K562 (cell line): Measurements from ENCODE around the gene ANKRD13D. TPM values are rescaled to one million over a fixed set of nuclear protein-coding genes. Genes with fewer than 3 reads are reported as not detected.
A peak's percentile ranks its signal among the peaks of the same experiment; 100 is the strongest.

Experiments
- ATAC-seq: fragments of 200-7000 bp; cut with Tn5 transposase; 3 replicates; pipeline ENCODE4 v1.9.1; 2020; ENCODE audit warnings: moderate library complexity
- BruUV-seq: library from RNA; stranded (reverse); fragments of 400-500 nt; replicated peaks from 2 replicates; lab custom pipeline; 2021; lab: Mats Ljungman, UMichigan
- CTCF ChIA-PET: fragments of 300-600 bp; formaldehyde crosslinking; extraction: SDS; loops from one replicate; lab custom pipeline; 2021; ENCODE audit warnings: low intra/inter-chr PET ratio; lab: Yijun Ruan, JAX
- POLR2A ChIA-PET: fragments of 300-600, 350-650 bp; sonication (Branson Sonifier 250); formaldehyde crosslinking; extraction: SDS; loops from one replicate; lab custom pipeline; 2021; ENCODE audit warnings: antibody characterized with exemption, inconsistent platforms; lab: Yijun Ruan, JAX
- DNase-seq, 4 experiments: peaks; one replicate each; pipeline versions ENCODE4 v3.0.0 to v3.0.0-alpha.2; 2011 to 2018; ENCODE audit warnings: low spot score in 3 of 4, mixed read lengths in 3 of 4; ENCODE audit errors: extremely low read depth in 1 of 4
- FAIRE-seq: peaks from 2 replicates; lab custom pipeline; 2011; peaks lifted over from hg19 to GRCh38; lab: Jason Lieb, UNC
- H2AFZ ChIP-seq: 2 replicates; pipeline ENCODE4 v1.6.0; 2011; ENCODE audit warnings: low read depth, low read length, control low read depth, inconsistent platforms
- H3K27ac ChIP-seq: fragments of 200-600 bp; 3 replicates; pipeline ENCODE4 v1.8.0; 2011; ENCODE audit warnings: low read depth, mild to moderate bottlenecking, control low read depth, inconsistent platforms, low read length, moderate library complexity, mixed read lengths; ENCODE audit errors: extremely low read depth
- H3K27me3 ChIP-seq, 2 experiments: fragments of 300-600 bp in 1 of 2; 2 replicates in 1 of 2; 3 replicates in 1 of 2; pipeline versions ENCODE4 v1.6.0 to v1.8.0; 2011; ENCODE audit warnings: inconsistent platforms in 2 of 2, low read length in 2 of 2, mild to moderate bottlenecking in 1 of 2, mixed read lengths in 1 of 2, moderate library complexity in 1 of 2; ENCODE audit not compliant: control insufficient read depth in 2 of 2, insufficient read depth in 2 of 2
- H3K36me3 ChIP-seq: fragments of 300-600 bp; 3 replicates; pipeline ENCODE4 v1.8.0; 2011; ENCODE audit warnings: mild to moderate bottlenecking, low read length, inconsistent platforms; ENCODE audit not compliant: control insufficient read depth, insufficient read depth
- H3K4me1 ChIP-seq, 2 experiments: fragments of 200-600 bp in 1 of 2; replicated peaks in 1 of 2; 2 replicates in 1 of 2; 3 replicates in 1 of 2; pipeline versions ENCODE4 v1.5.1 to v1.8.0; 2011; ENCODE audit warnings: inconsistent platforms in 2 of 2, low read length in 2 of 2, mild to moderate bottlenecking in 1 of 2, mixed read lengths in 1 of 2, moderate library complexity in 1 of 2; ENCODE audit not compliant: control insufficient read depth in 2 of 2, insufficient read depth in 2 of 2
- H3K4me2 ChIP-seq: 2 replicates; pipeline ENCODE4 v1.6.1; 2011; ENCODE audit warnings: low read length, control low read depth, inconsistent platforms, mixed read lengths; ENCODE audit not compliant: insufficient read depth
- H3K4me3 ChIP-seq: fragments of 200-600 bp; sonication (generic), shearing (Covaris generic); 2 replicates; pipeline ENCODE4 v1.5.1; 2016; ENCODE audit warnings: control low read depth, inconsistent platforms
- H3K79me2 ChIP-seq: fragments of 200-600 bp; 3 replicates; pipeline ENCODE4 v1.8.0; 2011; ENCODE audit warnings: low read length, inconsistent platforms; ENCODE audit not compliant: control insufficient read depth, insufficient read depth
- H3K9ac ChIP-seq, 2 experiments: 2 replicates each; pipeline versions ENCODE4 v1.6.0 to v1.6.1; 2011; ENCODE audit warnings: low read depth in 2 of 2, low read length in 2 of 2, control low read depth in 1 of 2, inconsistent platforms in 1 of 2, mild to moderate bottlenecking in 1 of 2, mixed read lengths in 1 of 2; ENCODE audit not compliant: insufficient read depth in 1 of 2
- H3K9me1 ChIP-seq: one replicate; pipeline ENCODE4 v1.6.0; 2011; ENCODE audit warnings: inconsistent platforms, mild to moderate bottlenecking, low read length, moderate library complexity; ENCODE audit not compliant: control insufficient read depth, insufficient read depth
- H3K9me3 ChIP-seq: replicated peaks from 2 replicates; pipeline ENCODE4 v1.5.1; 2011; ENCODE audit warnings: low read depth, low read length, inconsistent platforms; ENCODE audit not compliant: control insufficient read depth, insufficient read depth
- H4K20me1 ChIP-seq: replicated peaks from 2 replicates; pipeline ENCODE4 v1.6.1; 2011; ENCODE audit warnings: low read length, inconsistent platforms, mixed read lengths; ENCODE audit not compliant: control insufficient read depth, insufficient read depth
- BCL6 ChIP-seq: fragments of 250-450 bp; sonication (Bioruptor Pico); IDR thresholded peaks from 2 replicates; pipeline ENCODE4 v1.4.0; 2020
- CBX2 ChIP-seq: fragments of 200-600 bp; sonication (generic); IDR thresholded peaks from one replicate; pipeline ENCODE4 v1.6.1; 2012; ENCODE audit warnings: mild to moderate bottlenecking, low read length, inconsistent platforms; ENCODE audit not compliant: insufficient read depth, poor library complexity, severe bottlenecking
- GABPB1 ChIP-seq: sonication (generic); formaldehyde crosslinking; IDR thresholded peaks from 2 replicates; pipeline ENCODE4 v1.8.0; 2022; ENCODE audit warnings: mild to moderate bottlenecking, missing genetic modification reagents
- HDAC1 ChIP-seq, 2 experiments: fragments of 450-650 bp; IDR thresholded peaks; 2 replicates each; pipeline ENCODE4 v1.6.1; 2016 to 2017; ENCODE audit warnings: inconsistent platforms in 1 of 2, mild to moderate bottlenecking in 1 of 2, moderate library complexity in 1 of 2
- HMGN3 ChIP-seq: IDR thresholded peaks from 2 replicates; pipeline ENCODE4 v1.6.1; 2011; ENCODE audit warnings: borderline replicate concordance, low read depth, mild to moderate bottlenecking, mixed read lengths, low read length; ENCODE audit not compliant: insufficient read length; ENCODE audit errors: extremely low read depth
- NFYB ChIP-seq: IDR thresholded peaks from 2 replicates; pipeline ENCODE4 v1.6.1; 2011; ENCODE audit warnings: mild to moderate bottlenecking, moderate library complexity; ENCODE audit not compliant: insufficient read length; ENCODE audit errors: extremely low read depth
- RBM14 ChIP-seq: fragments of 200-400 bp; formaldehyde crosslinking; IDR thresholded peaks from 2 replicates; pipeline ENCODE4 v1.6.1; 2018; ENCODE audit warnings: low read depth, mild to moderate bottlenecking, low read length, moderate library complexity, borderline replicate concordance; ENCODE audit not compliant: insufficient read depth
- SLC30A9 ChIP-seq: fragments of 250-450 bp; sonication (Bioruptor Pico); IDR thresholded peaks from 2 replicates; pipeline ENCODE4 v1.8.0; 2022; ENCODE audit warnings: mild to moderate bottlenecking, moderate library complexity
- ZBTB12 ChIP-seq: fragments of 250-450 bp; sonication (Bioruptor Pico); IDR thresholded peaks from 2 replicates; pipeline ENCODE4 v1.4.0; 2020
- ZNF143 ChIP-seq: sonication (generic); formaldehyde crosslinking; IDR thresholded peaks from 2 replicates; pipeline ENCODE4 v1.9.0; 2022; ENCODE audit warnings: mild to moderate bottlenecking, missing genetic modification reagents
- ZNF253 ChIP-seq: fragments of 250-450 bp; sonication (Bioruptor Pico); conservative IDR thresholded peaks from 2 replicates; pipeline ENCODE4 v1.6.1; 2021; ENCODE audit warnings: mild to moderate bottlenecking
- WGBS: fragments of 100-300 bp; shearing (Covaris generic); methylation state at CpG from one replicate; pipeline ENCODE4 v1.1.6; 2016; ENCODE audit warnings: low coverage, mixed read lengths; ENCODE audit not compliant: insufficient coverage; ENCODE audit errors: missing lambda C conversion rate; 5-methylcytosine and 5-hydroxymethylcytosine counted together
- in situ Hi-C: fragments of 300-500 bp; cut with MboI; formaldehyde crosslinking; loops from 4 replicates; pipeline ENCODE4 v1.15.0; 2018; ENCODE audit warnings: inconsistent platforms, mixed read lengths
- intact Hi-C: fragments of 100-400 bp; cut with micrococcal nuclease; formaldehyde crosslinking; loops from 2 replicates; pipeline ENCODE4 v1.14.2; 2022
- polyA plus RNA-seq, 8 experiments: library from polyadenylated mRNA; depleted of rRNA in 4 of 8; stranded (reverse) in 5 of 8; unstranded in 3 of 8; fragments of >200 nt; fragmentation: Nextera tagmentation in 2 of 8; fragmentation: Illumina TruSeq in 1 of 8; extraction: Ambion mirVana in 2 of 8; extraction: Trizol in 1 of 8; gene quantifications; 2 replicates each; pipeline versions ENCODE4 v1.2.1 to v1.2.3, GENCODE V29; 2011 to 2014; ENCODE audit warnings: inconsistent platforms in 1 of 8, missing spikeins in 1 of 8
- total RNA-seq, 7 experiments: library from RNA; depleted of rRNA in 6 of 7; stranded (reverse); fragments of >200 nt in 6 of 7; fragmentation: Illumina TruSeq in 2 of 7; extraction: Trizol in 2 of 7; gene quantifications; 2 replicates each; pipeline versions ENCODE4 v1.2.1 to v1.2.3, GENCODE V29; 2011 to 2021; ENCODE audit warnings: low replicate concordance in 1 of 7
- TF ChIP-seq, protein P1 (sequence below), 3 experiments: IDR thresholded peaks in 2 of 3; conservative IDR thresholded peaks in 1 of 3; 2 replicates each; pipeline ENCODE4 v1.5.1; 2011 to 2012; ENCODE audit warnings: low read length in 3 of 3, mild to moderate bottlenecking in 3 of 3, control low read depth in 2 of 3, improper control_type of control experiment in 1 of 3, inconsistent platforms in 1 of 3, low read depth in 1 of 3, mixed read lengths in 1 of 3, moderate library complexity in 1 of 3; ENCODE audit not compliant: insufficient read depth in 2 of 3
- TF ChIP-seq, protein P2 (sequence below): fragments of 450-650 bp; formaldehyde crosslinking; IDR thresholded peaks from 2 replicates; pipeline ENCODE4 v1.4.0; 2020; ENCODE audit warnings: mild to moderate bottlenecking, moderate library complexity
- TF ChIP-seq, protein P3 (sequence below): IDR thresholded peaks from 2 replicates; pipeline ENCODE4 v1.6.1; 2011; ENCODE audit not compliant: insufficient read length; ENCODE audit errors: extremely low read depth

ANKRD13D gene
- total and polyA plus RNA-seq, 9 of the 15 experiments (the other 6 are each of a cell fraction or from before 2014, with no cell fraction given): 0.94 to 40.9 (median 22.4) TPM

- in situ Hi-C loops (loop anchor here (5.0 kb wide), 1 partner anchor 36 kb away; no protein-coding TSS in a partner anchor), intact Hi-C loops (no loop called here)
- H4K20me1 ChIP-seq: peaks cover 3% of the 10 kb centered on the region; the same call in 1 of the 2 replicates
- peaks cover 84% of the 10 kb centered on the region for H3K79me2 ChIP-seq
- no peaks in the 10 kb centered on the region for H3K9me3 ChIP-seq
- H3K4me1 ChIP-seq: peaks cover 27 to 88% of the 10 kb centered on the region in 2 experiments
- H2AFZ ChIP-seq: no peak overlapping the region
- ChIA-PET POLR2A (interaction anchor here (0.6 kb wide), 1 partner anchor 25 kb away, joined by 3 read pairs; no protein-coding TSS in a partner anchor), CTCF (interaction anchor here (1.7 kb wide), 1 partner anchor 41 kb away, joined by 6 read pairs; no protein-coding TSS in a partner anchor)
- no TSS peak for BruUV-seq
- no peaks in the 10 kb centered on the region for H3K27me3 ChIP-seq
- FAIRE-seq (no peak), DNase-seq (no peak), ATAC-seq (peak; percentile 3; the same call in 2 of the 3 replicates)
- H3K9me1 ChIP-seq: no peaks in the 10 kb centered on the region
- peak overlapping the region; percentile 95 for H3K27ac ChIP-seq
- peaks cover 81% of the 10 kb centered on the region; the same call in 2 of the 3 replicates for H3K36me3 ChIP-seq
- H3K4me3 ChIP-seq: no peak overlapping the region
- whole genome bisulfite sequencing: 81% methylated on average over 17 of the region's 17 CpGs
- no peak overlapping the region; the same call in 1 of the 2 replicates for H3K4me2 ChIP-seq
- peak overlapping the region; percentile 82 to 89 for H3K9ac ChIP-seq
- TF ChIP-seq, protein P1, sequence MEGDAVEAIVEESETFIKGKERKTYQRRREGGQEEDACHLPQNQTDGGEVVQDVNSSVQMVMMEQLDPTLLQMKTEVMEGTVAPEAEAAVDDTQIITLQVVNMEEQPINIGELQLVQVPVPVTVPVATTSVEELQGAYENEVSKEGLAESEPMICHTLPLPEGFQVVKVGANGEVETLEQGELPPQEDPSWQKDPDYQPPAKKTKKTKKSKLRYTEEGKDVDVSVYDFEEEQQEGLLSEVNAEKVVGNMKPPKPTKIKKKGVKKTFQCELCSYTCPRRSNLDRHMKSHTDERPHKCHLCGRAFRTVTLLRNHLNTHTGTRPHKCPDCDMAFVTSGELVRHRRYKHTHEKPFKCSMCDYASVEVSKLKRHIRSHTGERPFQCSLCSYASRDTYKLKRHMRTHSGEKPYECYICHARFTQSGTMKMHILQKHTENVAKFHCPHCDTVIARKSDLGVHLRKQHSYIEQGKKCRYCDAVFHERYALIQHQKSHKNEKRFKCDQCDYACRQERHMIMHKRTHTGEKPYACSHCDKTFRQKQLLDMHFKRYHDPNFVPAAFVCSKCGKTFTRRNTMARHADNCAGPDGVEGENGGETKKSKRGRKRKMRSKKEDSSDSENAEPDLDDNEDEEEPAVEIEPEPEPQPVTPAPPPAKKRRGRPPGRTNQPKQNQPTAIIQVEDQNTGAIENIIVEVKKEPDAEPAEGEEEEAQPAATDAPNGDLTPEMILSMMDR (IDR thresholded peaks at IDR 0.05 in 2 of 3, conservative IDR thresholded peaks at IDR 0.05 in 1 of 3; ENCODE audit: insufficient read depth in 2 of 3, low read depth in 1 of 3, low read length in 3 of 3): peak; percentile 11 to 29 (median 29); a peak in 3 of 6 replicates
- no peak for TF ChIP-seq ZBTB12 (CRISPR knock-in tag)
- no peak for TF ChIP-seq CBX2
- TF ChIP-seq RBM14: no peak
- no peak for TF ChIP-seq HDAC1 (IDR thresholded peaks at IDR 0.05)
- TF ChIP-seq ZNF253 (CRISPR knock-in tag): no peak
- 0 out of 2 replicates have a peak, but pooled peaks have one; percentile 21 for TF ChIP-seq GABPB1
- no peak for TF ChIP-seq HMGN3
- TF ChIP-seq, protein P2, sequence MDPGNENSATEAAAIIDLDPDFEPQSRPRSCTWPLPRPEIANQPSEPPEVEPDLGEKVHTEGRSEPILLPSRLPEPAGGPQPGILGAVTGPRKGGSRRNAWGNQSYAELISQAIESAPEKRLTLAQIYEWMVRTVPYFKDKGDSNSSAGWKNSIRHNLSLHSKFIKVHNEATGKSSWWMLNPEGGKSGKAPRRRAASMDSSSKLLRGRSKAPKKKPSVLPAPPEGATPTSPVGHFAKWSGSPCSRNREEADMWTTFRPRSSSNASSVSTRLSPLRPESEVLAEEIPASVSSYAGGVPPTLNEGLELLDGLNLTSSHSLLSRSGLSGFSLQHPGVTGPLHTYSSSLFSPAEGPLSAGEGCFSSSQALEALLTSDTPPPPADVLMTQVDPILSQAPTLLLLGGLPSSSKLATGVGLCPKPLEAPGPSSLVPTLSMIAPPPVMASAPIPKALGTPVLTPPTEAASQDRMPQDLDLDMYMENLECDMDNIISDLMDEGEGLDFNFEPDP: no peak
- TF ChIP-seq ZNF143 (CRISPR knock-in tag): no peak
- no peak for TF ChIP-seq NFYB
- TF ChIP-seq, protein P3, sequence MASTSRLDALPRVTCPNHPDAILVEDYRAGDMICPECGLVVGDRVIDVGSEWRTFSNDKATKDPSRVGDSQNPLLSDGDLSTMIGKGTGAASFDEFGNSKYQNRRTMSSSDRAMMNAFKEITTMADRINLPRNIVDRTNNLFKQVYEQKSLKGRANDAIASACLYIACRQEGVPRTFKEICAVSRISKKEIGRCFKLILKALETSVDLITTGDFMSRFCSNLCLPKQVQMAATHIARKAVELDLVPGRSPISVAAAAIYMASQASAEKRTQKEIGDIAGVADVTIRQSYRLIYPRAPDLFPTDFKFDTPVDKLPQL: no peak
- no peak for TF ChIP-seq BCL6 (CRISPR knock-in tag)
- no peak for TF ChIP-seq SLC30A9 (CRISPR knock-in tag)
These were observed 13.3 kb upstream of the ANKRD13D start for GRCh38 chr11:67275606-67276409.
